HG02885 (cell line): ENCODE measurements around the gene ACVR2B.
"Not testable (repeated sequence)": the region's sequence is repeated elsewhere in the genome, so short reads cannot be mapped to it uniquely, and the experiment has no call there.

Source experiments
- ATAC-seq: cut with Tn5 transposase; IDR thresholded peaks from one replicate; pipeline ENCODE4 v1.9.1; 2021; ENCODE audit warnings: mild to moderate bottlenecking; ENCODE audit not compliant: unreplicated experiment, poor library complexity

The ACVR2B gene

DNA sequence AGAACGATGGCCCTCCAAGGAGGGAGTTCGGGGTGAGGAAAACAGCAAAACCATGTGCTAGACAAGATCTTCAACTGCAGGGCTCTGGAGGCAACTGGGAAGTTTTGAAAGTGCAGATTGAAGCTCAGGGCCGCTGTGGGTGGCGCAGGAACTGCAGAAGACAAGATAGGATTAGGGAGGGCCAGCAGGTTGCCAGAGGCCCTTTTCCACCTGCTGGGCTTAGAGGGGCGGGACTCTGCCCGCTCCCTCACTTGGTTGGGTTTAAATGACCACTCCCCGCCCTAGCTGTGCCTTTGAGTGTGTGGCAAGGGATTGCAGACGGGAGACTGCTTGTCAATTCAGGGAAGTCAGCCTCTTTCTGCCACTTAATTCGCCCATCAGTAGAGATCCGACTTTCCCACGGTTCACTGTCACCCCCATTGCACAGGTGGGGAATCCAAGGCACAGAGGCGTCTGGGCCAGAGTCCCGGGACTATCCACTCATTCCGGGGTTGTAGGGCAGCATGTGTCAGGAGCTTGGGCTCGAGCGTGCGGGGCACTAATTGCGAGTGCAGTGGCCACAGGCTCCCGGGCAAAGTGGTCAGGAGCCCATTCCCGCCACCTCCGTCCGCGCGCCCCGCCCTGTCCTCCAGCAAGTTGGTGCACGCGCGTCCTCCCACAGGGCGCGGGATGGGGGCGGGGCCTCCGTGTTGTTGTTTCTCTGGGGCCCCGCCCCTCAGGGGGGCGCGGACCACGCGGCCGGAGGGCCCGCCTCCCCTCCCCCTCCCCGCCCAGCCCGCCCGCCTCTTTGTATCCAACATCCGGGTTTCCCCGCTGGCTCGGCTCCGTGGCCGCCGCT lies at the start of gene ACVR2B:
Gene ACVR2B, plus strand, starts transcription at position 816 of the 838 bp plus-strand sequence. CDS start 433 bp downstream, outside the sequence.
- ATAC-seq, result peak; percentile 67

GRCh38 chr3:38404286-38404685 lies 49.4 kb upstream of the ACVR2B start:
- no peak for ATAC-seq

DNA sequence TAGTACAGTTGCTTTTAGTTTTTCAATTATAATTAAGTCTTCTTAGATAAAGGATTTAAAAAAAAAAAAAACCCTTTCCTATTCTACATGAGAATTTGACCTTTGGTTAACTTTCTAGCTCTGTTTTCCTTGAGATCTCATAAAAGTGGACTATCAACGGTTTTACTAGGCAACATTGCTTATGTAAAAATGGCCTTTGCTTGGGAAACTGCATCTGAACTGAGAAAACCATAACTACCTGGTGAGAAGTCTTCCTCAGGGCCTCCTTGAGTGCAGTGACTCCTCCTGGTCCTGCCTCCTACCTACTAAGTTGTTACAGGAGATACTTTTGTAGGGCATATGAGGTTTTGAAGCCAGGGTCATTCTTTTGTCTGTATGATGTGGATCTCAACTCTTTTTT lies 42.1 kb upstream of the ACVR2B start:
- no peak for ATAC-seq

- not testable (repeated sequence) for ATAC-seq
These were observed 32.9 kb upstream of the ACVR2B start for GRCh38 chr3:38420758-38421157.

DNA sequence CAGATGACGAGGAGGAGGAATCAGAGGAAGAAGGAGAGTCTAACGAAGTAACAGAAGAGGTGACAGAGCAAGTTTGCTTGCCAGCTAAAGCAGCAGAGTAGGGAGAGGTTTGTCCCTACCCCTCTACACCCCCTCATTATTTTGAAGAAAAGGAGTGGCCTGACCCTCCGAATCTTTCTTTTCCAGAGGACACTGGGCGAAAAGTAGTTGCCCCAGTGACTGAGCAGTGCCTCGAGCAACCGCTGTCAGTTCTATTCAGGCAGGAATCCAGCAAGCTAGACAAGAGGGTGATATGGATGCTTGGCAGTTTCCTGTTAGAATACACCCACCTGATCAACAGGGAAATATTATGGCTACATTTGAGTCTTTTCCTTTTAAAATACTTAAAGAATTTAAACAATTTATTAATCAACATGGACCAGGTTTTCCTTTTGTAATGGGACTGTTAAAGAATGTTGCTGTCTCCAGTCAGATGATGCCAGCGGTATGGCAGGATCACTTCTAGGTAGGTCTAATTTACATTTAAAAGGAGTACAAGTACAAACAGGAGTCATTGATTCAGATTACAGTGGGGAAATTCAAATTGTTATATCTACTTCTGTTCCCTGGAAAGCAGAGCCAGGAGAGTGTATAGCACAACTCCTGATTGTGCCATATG lies 31.9 kb upstream of the ACVR2B start:
- ATAC-seq, result no peak

GRCh38 chr3:38426798-38427426 lies 26.8 kb upstream of the ACVR2B start:
- not testable (repeated sequence) for ATAC-seq

GRCh38 chr3:38432871-38433658 lies 20.6 kb upstream of the ACVR2B start:
- ATAC-seq, result not testable (repeated sequence)

DNA sequence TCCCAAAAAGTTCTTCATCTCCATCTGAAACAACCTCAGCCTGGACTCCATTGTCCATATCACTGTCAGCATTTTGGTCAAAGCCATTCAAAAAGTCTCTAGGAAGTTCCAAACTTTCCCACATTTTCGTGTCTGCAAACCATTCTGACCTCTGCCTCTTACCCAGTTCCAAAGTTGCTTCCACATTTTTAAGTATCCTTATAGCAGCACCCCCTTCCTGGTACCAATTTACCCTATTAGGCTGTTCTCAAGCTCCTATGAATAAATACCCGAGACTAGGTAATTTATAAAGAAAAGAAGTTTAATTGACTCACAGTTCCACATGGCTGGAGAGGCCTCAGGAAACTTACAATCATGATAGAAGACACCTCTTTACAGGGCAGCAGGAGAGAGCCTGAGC lies 20.0 kb upstream of the ACVR2B start:
- ATAC-seq, result not testable (repeated sequence)

- not testable (repeated sequence) for ATAC-seq
These were observed 15.1 kb upstream of the ACVR2B start for GRCh38 chr3:38438436-38439069.

- not testable (repeated sequence) for ATAC-seq
These were observed 10.5 kb upstream of the ACVR2B start for GRCh38 chr3:38443205-38443604.

DNA sequence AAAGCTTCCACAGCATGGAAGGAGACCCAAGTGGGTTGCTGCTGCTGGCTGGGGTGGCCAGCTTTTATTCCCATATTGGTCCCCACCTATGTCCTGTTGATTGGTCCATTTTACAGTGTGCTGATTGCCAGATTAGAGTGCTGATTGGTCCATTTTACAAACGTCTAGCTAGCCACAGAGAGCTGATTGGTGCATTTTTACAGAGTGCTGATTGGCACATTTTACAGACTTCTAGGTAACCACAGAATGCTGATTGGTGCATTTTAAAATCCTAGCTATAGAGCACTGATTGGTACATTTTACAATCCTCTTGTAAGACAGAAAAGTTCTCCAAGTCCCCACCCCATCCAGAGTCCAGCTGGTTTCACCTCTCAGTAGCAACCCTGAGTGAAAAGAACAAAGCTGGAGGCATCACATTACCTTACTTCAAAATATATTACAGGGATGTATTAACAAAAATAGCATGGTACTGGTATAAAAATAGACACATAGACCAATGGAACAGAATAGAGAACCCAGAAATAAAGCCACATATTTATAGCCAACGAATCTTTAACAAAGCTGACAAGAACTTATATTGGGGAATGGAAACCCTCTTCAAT lies 7.5 kb upstream of the ACVR2B start:
- no peak for ATAC-seq

DNA sequence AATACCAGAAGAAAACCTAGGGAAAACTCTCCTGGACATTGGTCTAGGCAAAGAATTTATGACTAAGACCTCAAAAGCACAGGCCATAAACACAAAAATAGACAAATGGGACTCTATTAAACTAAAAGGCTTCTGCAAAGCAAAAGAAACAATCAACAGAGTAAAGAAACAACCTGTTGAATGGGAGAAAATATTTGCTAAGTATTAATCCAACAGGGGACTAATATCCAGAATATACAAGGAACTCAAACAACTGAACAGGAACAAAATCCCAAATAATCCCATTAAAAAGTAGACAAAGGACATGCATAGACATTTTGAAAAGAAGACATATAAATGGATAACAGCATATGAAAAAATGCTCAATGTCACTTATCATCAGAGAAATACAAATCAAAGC lies 6.9 kb upstream of the ACVR2B start:
- ATAC-seq, result no peak

DNA sequence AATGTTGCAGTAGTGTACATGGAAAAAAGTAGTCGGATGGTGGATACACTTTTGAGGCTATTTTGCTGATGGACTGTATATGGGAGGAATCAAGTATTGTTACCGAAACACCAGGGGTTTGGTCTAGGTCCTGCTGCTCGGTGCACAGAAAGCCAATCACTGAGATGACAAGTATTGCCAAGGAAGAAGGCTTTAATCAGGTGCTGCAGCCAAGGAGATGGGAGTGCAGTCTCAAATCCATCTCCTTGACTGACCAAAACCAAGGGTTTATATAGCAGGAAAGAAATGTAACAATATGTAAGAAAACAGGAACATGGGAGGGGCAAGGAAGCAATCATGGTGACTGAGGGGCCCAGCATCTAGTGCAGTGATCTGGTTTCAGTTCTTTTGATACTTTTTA lies 2.8 kb upstream of the ACVR2B start:
- no peak for ATAC-seq

DNA sequence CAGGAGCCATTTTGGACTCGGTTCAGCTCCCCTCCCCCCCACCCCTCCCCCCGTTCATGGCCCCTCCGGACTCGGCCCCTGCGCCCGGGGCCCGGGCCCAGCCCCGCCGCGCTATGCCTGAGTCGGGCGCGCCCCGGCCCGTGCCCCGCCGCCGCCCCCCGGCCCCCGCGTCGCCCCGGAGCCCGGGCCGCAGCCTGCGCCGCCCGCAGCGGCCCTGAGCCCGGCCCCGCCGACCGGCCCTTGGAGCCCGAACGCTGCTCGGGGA lies 155 bp downstream of the ACVR2B start:
- no peak for ATAC-seq

- ATAC-seq, result peak; percentile 36
These were observed 641 bp downstream of the ACVR2B start for GRCh38 chr3:38454178-38454883.

DNA sequence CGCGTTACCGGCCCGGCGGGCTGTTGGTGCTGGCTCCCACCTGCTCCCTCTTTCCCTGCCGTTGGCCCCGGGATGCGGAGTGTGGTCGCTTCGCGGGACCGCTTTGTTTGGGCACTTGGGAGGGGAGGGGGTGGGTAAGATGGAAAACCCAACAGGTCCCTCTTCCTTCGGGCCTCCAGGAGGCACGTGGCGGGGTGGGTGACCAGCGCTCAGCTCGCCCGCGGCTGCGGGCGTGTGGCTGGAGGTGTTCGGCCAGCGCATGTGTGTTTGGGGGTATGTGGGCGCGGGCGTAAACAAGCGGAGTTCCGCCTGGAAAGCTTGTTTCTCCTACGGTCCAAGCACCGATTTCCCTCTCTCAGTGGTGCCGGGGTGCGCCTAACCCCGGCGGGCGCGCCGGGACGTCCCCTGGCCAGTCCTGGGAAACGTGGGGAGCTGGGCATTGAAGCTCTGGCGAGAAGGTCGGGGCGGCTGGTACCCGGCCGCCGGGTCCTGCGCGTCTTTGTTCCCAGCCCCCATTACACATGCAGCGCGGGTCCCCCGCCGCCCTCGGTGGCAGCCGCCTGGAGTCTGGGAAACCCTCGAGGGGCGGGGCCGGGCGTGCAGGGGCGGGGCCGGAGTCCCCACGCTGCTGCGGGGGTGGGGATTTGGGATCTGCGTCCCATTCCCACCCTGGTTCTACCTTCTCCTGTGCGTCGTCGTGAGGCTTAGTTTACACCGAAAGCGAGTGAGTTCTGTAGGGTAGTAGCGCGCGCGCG lies 1.4 kb downstream of the ACVR2B start:
- ATAC-seq, result peak; percentile 33

DNA sequence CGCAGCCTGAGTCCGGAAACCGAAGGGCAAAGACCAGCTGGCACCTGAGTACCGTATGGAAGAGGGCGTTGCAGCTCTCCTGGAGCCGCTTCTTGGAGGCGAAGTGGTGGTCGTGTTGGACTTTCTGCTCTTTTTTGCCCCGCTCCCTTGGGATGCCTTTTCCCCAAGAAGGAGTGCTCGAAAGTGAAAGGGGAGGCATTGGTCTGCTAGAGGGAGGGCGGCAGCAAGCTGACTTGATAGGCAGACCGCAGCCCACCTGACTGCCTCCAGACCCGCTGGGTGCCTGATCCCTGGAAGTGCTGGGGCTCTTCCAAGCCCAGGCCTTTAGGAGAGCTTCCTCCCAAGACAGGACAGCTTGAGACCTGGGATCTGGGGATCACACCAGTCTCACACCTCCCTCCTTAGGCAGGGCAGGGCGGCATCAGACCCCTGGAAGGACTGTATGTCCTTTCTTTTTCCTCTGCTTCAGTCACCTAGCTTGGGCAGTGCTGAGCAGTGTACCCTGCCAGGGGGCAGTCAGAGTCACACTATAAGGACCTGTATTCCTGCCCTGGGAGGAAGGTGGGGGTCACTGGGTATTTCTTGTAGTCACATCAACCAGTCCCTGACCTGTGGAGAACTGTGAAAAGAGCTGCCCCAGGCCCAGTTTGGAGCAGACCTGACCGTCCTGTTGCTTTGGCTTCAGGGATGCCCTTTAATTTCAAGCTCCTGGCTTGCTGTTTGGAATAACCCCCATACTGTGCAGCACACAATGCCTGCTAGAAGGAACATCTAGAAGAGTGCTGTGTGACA lies 2.1 kb downstream of the ACVR2B start:
- ATAC-seq, result peak; percentile 15
